B cell (primary cell): ENCODE results near the gene VAV2. TPM values are rescaled to one million over a fixed set of nuclear protein-coding genes. Genes with fewer than 3 reads are reported as not detected.

Experiments used
- ATAC-seq: fragments of 200-7000 bp; cut with Tn5 transposase; one replicate; pipeline ENCODE4 v1.10.0; 2021; ENCODE audit warnings: low read depth, mild to moderate bottlenecking, moderate number of reproducible peaks, moderate library complexity
- CTCF ChIA-PET: fragments of 350-600 bp; sonication (Branson Sonifier 250); formaldehyde crosslinking; loops from one replicate; lab custom pipeline; 2021; ENCODE audit warnings: antibody characterized with exemption, inconsistent platforms; lab: Charles Lee
- POLR2A ChIA-PET: fragments of 350-600 bp; sonication (Branson Sonifier 250); formaldehyde crosslinking; loops from one replicate; lab custom pipeline; 2021; ENCODE audit warnings: antibody characterized with exemption; lab: Charles Lee
- DNase-seq: peaks from one replicate; pipeline ENCODE4 v3.0.0; 2013
- H2AFZ ChIP-seq: 2 replicates; pipeline ENCODE4 v1.6.1; 2012; ENCODE audit warnings: mild to moderate bottlenecking, low read depth, low read length; ENCODE audit not compliant: insufficient read depth, poor library complexity, severe bottlenecking
- H3K27ac ChIP-seq, 2 donors: 1 replicate in 1 of 2; 2 replicates in 1 of 2; pipeline ENCODE4 v1.5.1; 2012 to 2013; ENCODE audit warnings: low read length in 2 of 2, mild to moderate bottlenecking in 2 of 2, moderate library complexity in 1 of 2
- H3K27me3 ChIP-seq, 4 experiments: fragments of 200-600 bp in 1 of 4; sonication (generic) in 1 of 4; replicated peaks in 1 of 4; 1 replicate in 2 of 4; 2 replicates in 2 of 4; pipeline versions ENCODE4 v1.6.1 to v1.7.0; 2013 to 2016; ENCODE audit warnings: low read length in 3 of 4, mild to moderate bottlenecking in 2 of 4, mixed read lengths in 1 of 4, moderate library complexity in 1 of 4; ENCODE audit not compliant: insufficient read depth in 4 of 4, control insufficient read depth in 3 of 4; ENCODE audit errors: control extremely low read depth in 1 of 4
- H3K36me3 ChIP-seq, 2 experiments: replicated peaks in 1 of 2; 1 replicate in 1 of 2; 2 replicates in 1 of 2; pipeline versions ENCODE4 v1.6.1 to v1.7.1; 2013; ENCODE audit warnings: low read length in 1 of 2; ENCODE audit not compliant: insufficient read depth in 2 of 2, control insufficient read depth in 1 of 2; ENCODE audit errors: control extremely low read depth in 1 of 2, extremely low read depth in 1 of 2
- H3K4me1 ChIP-seq, 2 donors: fragments of 200-600 bp in 1 of 2; sonication (generic) in 1 of 2; 1 replicate in 1 of 2; 2 replicates in 1 of 2; pipeline versions ENCODE4 v1.5.1 to v1.6.1; 2013 to 2017; ENCODE audit warnings: low read length in 2 of 2; ENCODE audit not compliant: control insufficient read depth in 2 of 2, insufficient read depth in 2 of 2
- H3K4me2 ChIP-seq: replicated peaks from 2 replicates; pipeline ENCODE3; 2012; ENCODE audit warnings: mild to moderate bottlenecking, low read depth, low read length; ENCODE audit not compliant: poor library complexity, severe bottlenecking
- H3K4me3 ChIP-seq, 5 experiments: fragments of 200-600 bp in 1 of 5; sonication (generic) in 1 of 5; 1 replicate in 3 of 5; 2 replicates in 2 of 5; pipeline versions ENCODE4 v1.5.1 to v1.7.0; 2011 to 2016; ENCODE audit warnings: low read length in 4 of 5, mild to moderate bottlenecking in 4 of 5, low read depth in 2 of 5, control low read depth in 1 of 5, moderate library complexity in 1 of 5; ENCODE audit not compliant: insufficient read depth in 1 of 5; ENCODE audit errors: control extremely low read depth in 1 of 5, extremely low read depth in 1 of 5
- H3K79me2 ChIP-seq: fragments of 200-600 bp; sonication (generic); one replicate; pipeline ENCODE4 v1.6.0; 2016; ENCODE audit warnings: low read length; ENCODE audit not compliant: control insufficient read depth, insufficient read depth
- H3K9ac ChIP-seq: fragments of 200-600 bp; sonication (generic); 2 replicates; pipeline ENCODE4 v1.6.1; 2017; ENCODE audit warnings: mild to moderate bottlenecking, low read length, moderate library complexity
- H3K9me3 ChIP-seq, 3 donors: one replicate each; pipeline versions ENCODE4 v1.6.1 to v1.7.1; 2013; ENCODE audit warnings: low read length in 2 of 3; ENCODE audit not compliant: control insufficient read depth in 2 of 3, insufficient read depth in 1 of 3; ENCODE audit errors: control extremely low read depth in 1 of 3
- H4K20me1 ChIP-seq: 2 replicates; pipeline ENCODE4 v1.6.0; 2012; ENCODE audit warnings: mild to moderate bottlenecking, low read length; ENCODE audit not compliant: insufficient read depth, control insufficient read depth, poor library complexity, severe bottlenecking
- H3K27ac Mint-ChIP-seq: one replicate; pipeline ENCODE4 v1.8.0; 2021; ENCODE audit warnings: mixed read lengths
- H3K27me3 Mint-ChIP-seq: one replicate; pipeline ENCODE4 v1.8.0; 2021; ENCODE audit warnings: mixed read lengths
- H3K4me1 Mint-ChIP-seq: one replicate; pipeline ENCODE4 v1.8.0; 2021; ENCODE audit warnings: mixed read lengths
- H3K4me3 Mint-ChIP-seq: one replicate; pipeline ENCODE4 v1.8.0; 2021; ENCODE audit warnings: mixed read lengths
- H3K9me3 Mint-ChIP-seq: one replicate; pipeline ENCODE4 v1.8.0; 2022; ENCODE audit warnings: mixed read lengths; ENCODE audit not compliant: insufficient read depth
- CTCF ChIP-seq: fragments of 200-600 bp; IDR thresholded peaks from one replicate; pipeline ENCODE4 v1.8.0; 2022; ENCODE audit warnings: antibody characterized with exemption, mild to moderate bottlenecking
- EZH2 ChIP-seq: IDR thresholded peaks from 2 replicates; pipeline ENCODE4 v1.6.1; 2012; ENCODE audit warnings: borderline replicate concordance, low read depth, mild to moderate bottlenecking, moderate library complexity, low read length; ENCODE audit not compliant: insufficient read depth, poor library complexity, severe bottlenecking
- WGBS: methylation state at CpG from one replicate; pipeline ENCODE4 v1.1.5; 2013; ENCODE audit warnings: missing lambda C conversion rate; ENCODE audit not compliant: insufficient coverage; 5-methylcytosine and 5-hydroxymethylcytosine counted together
- intact Hi-C: fragments of 100-400 bp; cut with micrococcal nuclease; formaldehyde crosslinking; loops from one replicate; pipeline ENCODE4 v1.10.0; 2022
- polyA plus RNA-seq: library from polyadenylated mRNA; depleted of rRNA; stranded (reverse); fragments of >200 nt; gene quantifications from 2 replicates; pipeline ENCODE4 v1.2.3, GENCODE V29; 2012
- total RNA-seq, 2 donors: library from RNA; stranded (reverse); fragments of 120-200 nt in 1 of 2; gene quantifications; 1 replicate in 1 of 2; 2 replicates in 1 of 2; pipeline versions ENCODE4 v1.2.3 to v1.2.4, GENCODE V29; 2013 to 2022

VAV2 gene
- total and polyA plus RNA-seq, 2 donors (not counting 1 experiment from before 2014, with no cell fraction given): 34.4 to 128 TPM

GRCh38 chr9:133877327-133877726 is 114.8 kb downstream of the VAV2 start:
- Histone ChIP-seq H3K9me3 (no peaks in the 10 kb centered on the region), H4K20me1 (peaks cover 98% of the 10 kb centered on the region), H3K36me3 (peaks cover 0 to 7% of the 10 kb centered on the region in 2 experiments), H3K4me1 (no peaks in the 10 kb centered on the region), H3K4me2 (no peak overlapping the region), H3K27me3 (no peaks in the 10 kb centered on the region), H3K79me2 (peaks cover 96% of the 10 kb centered on the region), H2AFZ (no peak overlapping the region), H3K4me3 (no peak overlapping the region), H3K27ac (no peak overlapping the region), H3K9ac (no peak overlapping the region)
- Mint-ChIP-seq H3K4me3 (no peak overlapping the region), H3K27ac (no peak overlapping the region), H3K4me1 (peaks cover 45% of the 10 kb centered on the region), H3K27me3 (no peaks in the 10 kb centered on the region), H3K9me3 (no peaks in the 10 kb centered on the region)
- ChIA-PET POLR2A (no interaction called here), CTCF (no interaction called here)
- TF ChIP-seq EZH2: no peak
- TF ChIP-seq CTCF: no peak
- ATAC-seq: no peak
- WGBS: 94% methylated on average over 4 of the region's 5 CpGs
- intact Hi-C loops: no loop called here
- no peak for DNase-seq

- Mint-ChIP-seq H3K27ac (no peak overlapping the region), H3K4me3 (no peak overlapping the region), H3K4me1 (peaks cover 47% of the 10 kb centered on the region), H3K27me3 (no peaks in the 10 kb centered on the region), H3K9me3 (no peaks in the 10 kb centered on the region)
- no peak for DNase-seq
- no peak overlapping the region for H3K9ac ChIP-seq
- H3K4me3 ChIP-seq: no peak overlapping the region
- peaks cover 98% of the 10 kb centered on the region for H4K20me1 ChIP-seq
- peaks cover 96% of the 10 kb centered on the region for H3K79me2 ChIP-seq
- WGBS: 95% methylated on average over 9 of the region's 13 CpGs
- H2AFZ ChIP-seq: no peak overlapping the region
- no peak overlapping the region for H3K4me2 ChIP-seq
- CTCF ChIA-PET: no interaction called here
- no peaks in the 10 kb centered on the region for H3K9me3 ChIP-seq
- no peak for ATAC-seq
- H3K27ac ChIP-seq: no peak overlapping the region
- POLR2A ChIA-PET: no interaction called here
- H3K4me1 ChIP-seq: no peaks in the 10 kb centered on the region
- intact Hi-C loops: no loop called here
- peaks cover 0 to 7% of the 10 kb centered on the region in 2 experiments for H3K36me3 ChIP-seq
- H3K27me3 ChIP-seq: no peaks in the 10 kb centered on the region
- TF ChIP-seq EZH2 (no peak), CTCF (no peak)
Observed at GRCh38 chr9:133876836-133877235, 115.3 kb downstream of the VAV2 start.
